Measurements from ENCODE around the gene AXDND1. TPM values are rescaled to one million over a fixed set of nuclear protein-coding genes. Genes with fewer than 3 reads are reported as not detected.

The AXDND1 gene
- total RNA-seq, 1 experiment from 2014 or later = 0.31 TPM

GRCh38 chr1:179490611-179491010, 124.8 kb downstream of the AXDND1 start:
- intact Hi-C loops (cut with micrococcal nuclease; ENCODE audit: unreplicated experiment) = loop anchor here (10.0 kb wide), 1 partner anchor 56 kb away; no protein-coding TSS in a partner anchor
- TF ChIP-seq CTCF (IDR thresholded peaks at IDR 0.05) (no peak), TCF7L2 (IDR thresholded peaks at IDR 0.05; ENCODE audit: low read depth, low read length) (no peak), POLR2AphosphoS5 (IDR thresholded peaks at IDR 0.05; ENCODE audit: low read depth, low read length) (no peak), SIN3A (IDR thresholded peaks at IDR 0.05; ENCODE audit: borderline replicate concordance, insufficient read depth, low read depth, low read length) (no peak)
- TF ChIP-seq, protein P1, sequence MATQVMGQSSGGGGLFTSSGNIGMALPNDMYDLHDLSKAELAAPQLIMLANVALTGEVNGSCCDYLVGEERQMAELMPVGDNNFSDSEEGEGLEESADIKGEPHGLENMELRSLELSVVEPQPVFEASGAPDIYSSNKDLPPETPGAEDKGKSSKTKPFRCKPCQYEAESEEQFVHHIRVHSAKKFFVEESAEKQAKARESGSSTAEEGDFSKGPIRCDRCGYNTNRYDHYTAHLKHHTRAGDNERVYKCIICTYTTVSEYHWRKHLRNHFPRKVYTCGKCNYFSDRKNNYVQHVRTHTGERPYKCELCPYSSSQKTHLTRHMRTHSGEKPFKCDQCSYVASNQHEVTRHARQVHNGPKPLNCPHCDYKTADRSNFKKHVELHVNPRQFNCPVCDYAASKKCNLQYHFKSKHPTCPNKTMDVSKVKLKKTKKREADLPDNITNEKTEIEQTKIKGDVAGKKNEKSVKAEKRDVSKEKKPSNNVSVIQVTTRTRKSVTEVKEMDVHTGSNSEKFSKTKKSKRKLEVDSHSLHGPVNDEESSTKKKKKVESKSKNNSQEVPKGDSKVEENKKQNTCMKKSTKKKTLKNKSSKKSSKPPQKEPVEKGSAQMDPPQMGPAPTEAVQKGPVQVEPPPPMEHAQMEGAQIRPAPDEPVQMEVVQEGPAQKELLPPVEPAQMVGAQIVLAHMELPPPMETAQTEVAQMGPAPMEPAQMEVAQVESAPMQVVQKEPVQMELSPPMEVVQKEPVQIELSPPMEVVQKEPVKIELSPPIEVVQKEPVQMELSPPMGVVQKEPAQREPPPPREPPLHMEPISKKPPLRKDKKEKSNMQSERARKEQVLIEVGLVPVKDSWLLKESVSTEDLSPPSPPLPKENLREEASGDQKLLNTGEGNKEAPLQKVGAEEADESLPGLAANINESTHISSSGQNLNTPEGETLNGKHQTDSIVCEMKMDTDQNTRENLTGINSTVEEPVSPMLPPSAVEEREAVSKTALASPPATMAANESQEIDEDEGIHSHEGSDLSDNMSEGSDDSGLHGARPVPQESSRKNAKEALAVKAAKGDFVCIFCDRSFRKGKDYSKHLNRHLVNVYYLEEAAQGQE (IDR thresholded peaks at IDR 0.05; ENCODE audit: insufficient read depth in 1 of 2, low read depth in 2 of 2, low read length in 1 of 2) = no peak
- ChIA-PET CTCF (no interaction called here), POLR2A (interaction anchor here (0.6 kb wide), 1 partner anchor 73 kb away, joined by 4 read pairs; no protein-coding TSS in a partner anchor)
- H3K27me3 ChIP-seq (ENCODE audit: control insufficient read depth, insufficient read depth, low read length) = no peaks in the 10 kb centered on the region
- no peaks in the 10 kb centered on the region for H3K9me3 ChIP-seq (ENCODE audit: control insufficient read depth, insufficient read depth, low read depth, low read length)
- no peak for DNase-seq (ENCODE audit: low read depth, low spot score)
- ATAC-seq = no peak
- no peaks in the 10 kb centered on the region for H3K36me3 ChIP-seq (ENCODE audit: control insufficient read depth, insufficient read depth, low read length)
- no peak overlapping the region for H3K27ac ChIP-seq (ENCODE audit: low read length)
- no TSS peak for BruUV-seq (replicated peaks)
- H3K4me1 ChIP-seq (ENCODE audit: control insufficient read depth, insufficient read depth, low read length) = no peaks in the 10 kb centered on the region
- in situ Hi-C loops (cut with HindIII; ENCODE audit: low pct_unique_long_range_greater_than_20kb, low sequenced_read_pairs) = no loop called here
- H3K4me3 ChIP-seq (ENCODE audit: low read depth in 2 of 2, low read length in 2 of 2) = no peak overlapping the region

GRCh38 chr1:179493323-179493722, 127.6 kb downstream of the AXDND1 start:
- TF ChIP-seq CTCF (IDR thresholded peaks at IDR 0.05) (no peak), POLR2AphosphoS5 (IDR thresholded peaks at IDR 0.05; ENCODE audit: low read depth, low read length) (no peak), SIN3A (IDR thresholded peaks at IDR 0.05; ENCODE audit: borderline replicate concordance, insufficient read depth, low read depth, low read length) (no peak), TCF7L2 (IDR thresholded peaks at IDR 0.05; ENCODE audit: low read depth, low read length) (no peak)
- TF ChIP-seq, protein P1 (IDR thresholded peaks at IDR 0.05; ENCODE audit: insufficient read depth in 1 of 2, low read depth in 2 of 2, low read length in 1 of 2) = no peak
- no peak for ATAC-seq
- H3K9me3 ChIP-seq (ENCODE audit: control insufficient read depth, insufficient read depth, low read depth, low read length) = no peaks in the 10 kb centered on the region
- no peaks in the 10 kb centered on the region for H3K4me1 ChIP-seq (ENCODE audit: control insufficient read depth, insufficient read depth, low read length)
- ChIA-PET POLR2A (no interaction called here), CTCF (no interaction called here)
- H3K4me3 ChIP-seq (ENCODE audit: low read depth in 2 of 2, low read length in 2 of 2) = no peak overlapping the region
- no peak for DNase-seq (ENCODE audit: low read depth, low spot score)
- in situ Hi-C loops (cut with HindIII; ENCODE audit: low pct_unique_long_range_greater_than_20kb, low sequenced_read_pairs) (no loop called here), intact Hi-C loops (cut with micrococcal nuclease; ENCODE audit: unreplicated experiment) (loop anchor here (10.0 kb wide), 1 partner anchor 59 kb away; no protein-coding TSS in a partner anchor)
- H3K27me3 ChIP-seq (ENCODE audit: control insufficient read depth, insufficient read depth, low read length) = peaks cover 3% of the 10 kb centered on the region; the same call in 1 of the 2 replicates
- BruUV-seq (replicated peaks) = no TSS peak
- H3K36me3 ChIP-seq (ENCODE audit: control insufficient read depth, insufficient read depth, low read length) = no peaks in the 10 kb centered on the region
- no peak overlapping the region for H3K27ac ChIP-seq (ENCODE audit: low read length)
